HepG2 (cell line): ENCODE results near the gene ETS1.

ENCODE experiments used
- ELF4 ChIP-seq: sonication (generic); formaldehyde crosslinking; IDR thresholded peaks from 2 replicates; pipeline ENCODE4 v1.5.0; 2020; ENCODE audit warnings: missing genetic modification reagents, mild to moderate bottlenecking, moderate library complexity, borderline replicate concordance
- NR2F2 ChIP-seq: IDR thresholded peaks from 2 replicates; pipeline ENCODE4 v1.6.1; 2012; ENCODE audit warnings: low read depth, inconsistent platforms, borderline replicate concordance
- TFE3 ChIP-seq: IDR thresholded peaks from 2 replicates; pipeline ENCODE4 v1.6.1; 2016
- ZFAT ChIP-seq: sonication (generic); formaldehyde crosslinking; conservative IDR thresholded peaks from 2 replicates; pipeline ENCODE4 v1.8.1; 2023; ENCODE audit warnings: missing genetic modification reagents, inconsistent platforms
- ZNF230 ChIP-seq: sonication (generic); formaldehyde crosslinking; IDR thresholded peaks from 2 replicates; pipeline ENCODE4 v1.4.0; 2020; ENCODE audit warnings: mild to moderate bottlenecking, missing genetic modification reagents

GRCh38 chr11:128488471-128488870 is 98.9 kb downstream of the ETS1 start:
- no peak for TF ChIP-seq ELF4 (CRISPR knock-in tag)
- no peak for TF ChIP-seq ZFAT (CRISPR knock-in tag)
- no peak for TF ChIP-seq TFE3 (CRISPR knock-in tag)
- no peak for TF ChIP-seq ZNF230 (CRISPR knock-in tag)
- TF ChIP-seq NR2F2 = no peak
